GM12878 (cell line): ENCODE measurements around the gene KRIT1. TPM values are rescaled to one million over a fixed set of nuclear protein-coding genes. Genes with fewer than 3 reads are reported as not detected.

Experiments used
- ATAC-seq: fragments of 200-7000 bp; cut with Tn5 transposase; 3 replicates; pipeline ENCODE4 v1.9.1; 2020; ENCODE audit warnings: mild to moderate bottlenecking, moderate library complexity
- BruUV-seq: library from RNA; stranded (reverse); fragments of 400-500 nt; replicated peaks from 2 replicates; lab custom pipeline; 2021; lab: Mats Ljungman, UMichigan
- CTCF ChIA-PET: fragments of 300-600 bp; sonication (Branson Sonifier 250); formaldehyde crosslinking; extraction: SDS; loops from one replicate; lab custom pipeline; 2021; ENCODE audit warnings: inconsistent platforms; lab: Yijun Ruan, JAX
- POLR2A ChIA-PET: fragments of 350-600 bp; formaldehyde crosslinking; extraction: SDS; loops from one replicate; lab custom pipeline; 2021; ENCODE audit warnings: inconsistent platforms; lab: Charles Lee
- RAD21 ChIA-PET: fragments of 300-600 bp; sonication (Branson Sonifier 250); formaldehyde crosslinking; loops from one replicate; lab custom pipeline; 2023; ENCODE audit warnings: antibody characterized with exemption; ENCODE audit not compliant: unreplicated experiment; lab: Charles Lee
- SMC1A ChIA-PET: fragments of 300-600 bp; sonication (Branson Sonifier 250); formaldehyde crosslinking; loops from one replicate; lab custom pipeline; 2023; ENCODE audit not compliant: unreplicated experiment, uncharacterized antibody; lab: Charles Lee
- DNase-seq: peaks from one replicate; pipeline ENCODE4 v3.0.0-alpha.2; 2011; ENCODE audit warnings: low read depth, low spot score
- FAIRE-seq: peaks from 3 replicates; lab custom pipeline; 2011; peaks lifted over from hg19 to GRCh38; lab: Jason Lieb, UNC
- H2AFZ ChIP-seq: 2 replicates; pipeline ENCODE4 v1.6.0; 2011; ENCODE audit warnings: low read depth, low read length, control low read depth; ENCODE audit not compliant: control insufficient read depth
- H3K27ac ChIP-seq: 2 replicates; pipeline ENCODE4 v1.5.1; 2011; ENCODE audit warnings: control low read depth; ENCODE audit not compliant: control insufficient read depth, insufficient read depth
- H3K27me3 ChIP-seq, 2 experiments: replicated peaks in 1 of 2; 2 replicates each; pipeline versions ENCODE4 v1.6.0 to v1.6.1; 2011; ENCODE audit warnings: low read length in 1 of 2; ENCODE audit not compliant: control insufficient read depth in 2 of 2, insufficient read depth in 2 of 2
- H3K36me3 ChIP-seq, 2 experiments: 2 replicates each; pipeline ENCODE4 v1.5.1; 2011; ENCODE audit warnings: low read length in 1 of 2; ENCODE audit not compliant: control insufficient read depth in 2 of 2, insufficient read depth in 2 of 2
- H3K4me1 ChIP-seq: 2 replicates; pipeline ENCODE4 v1.6.1; 2011; ENCODE audit warnings: mild to moderate bottlenecking, low read length, moderate library complexity, mixed read lengths; ENCODE audit not compliant: control insufficient read depth, insufficient read depth
- H3K4me2 ChIP-seq: 2 replicates; pipeline ENCODE4 v1.6.0; 2011; ENCODE audit warnings: control low read depth; ENCODE audit not compliant: control insufficient read depth, insufficient read depth
- H3K4me3 ChIP-seq: fragments of 200-600 bp; sonication (generic); 2 replicates; pipeline ENCODE4 v1.5.1; 2016
- H3K79me2 ChIP-seq: 2 replicates; pipeline ENCODE4 v1.6.0; 2011; ENCODE audit warnings: low read length; ENCODE audit not compliant: control insufficient read depth, insufficient read depth
- H3K9ac ChIP-seq: 2 replicates; pipeline ENCODE4 v1.8.0; 2011; ENCODE audit warnings: low read length, control low read depth, mixed read lengths; ENCODE audit not compliant: control insufficient read depth, insufficient read depth
- H3K9me3 ChIP-seq: replicated peaks from 3 replicates; pipeline ENCODE4 v1.5.1; 2011; ENCODE audit warnings: mild to moderate bottlenecking, low read length; ENCODE audit not compliant: control insufficient read depth, insufficient read depth
- H4K20me1 ChIP-seq: 2 replicates; pipeline ENCODE4 v1.6.0; 2011; ENCODE audit not compliant: control insufficient read depth, insufficient read depth
- BACH1 ChIP-seq: fragments of 450-650 bp; IDR thresholded peaks from 2 replicates; pipeline ENCODE4 v1.6.1; 2017; ENCODE audit warnings: mild to moderate bottlenecking, borderline replicate concordance
- CHD1 ChIP-seq: IDR thresholded peaks from 2 replicates; pipeline ENCODE4 v1.6.1; 2012; ENCODE audit warnings: low read depth, low read length, improper control_type of control experiment
- DPF2 ChIP-seq: fragments of 450-650 bp; IDR thresholded peaks from 2 replicates; pipeline ENCODE4 v1.6.1; 2017; ENCODE audit warnings: mild to moderate bottlenecking
- EED ChIP-seq: sonication (generic); IDR thresholded peaks from 2 replicates; pipeline ENCODE4 v1.6.1; 2016; ENCODE audit warnings: antibody characterized with exemption, low read depth
- ESRRA ChIP-seq: IDR thresholded peaks from 2 replicates; pipeline ENCODE4 v1.6.1; 2012; ENCODE audit warnings: mild to moderate bottlenecking, low read length, improper control_type of control experiment
- GABPA ChIP-seq: IDR thresholded peaks from 2 replicates; pipeline ENCODE4 v1.6.1; 2014; ENCODE audit warnings: antibody characterized with exemption, low read depth, mild to moderate bottlenecking, inconsistent platforms
- JUNB ChIP-seq: IDR thresholded peaks from 2 replicates; pipeline ENCODE4 v1.6.1; 2016; ENCODE audit warnings: antibody characterized with exemption, mild to moderate bottlenecking
- KAT2A ChIP-seq: conservative IDR thresholded peaks from 2 replicates; pipeline ENCODE4 v1.6.1; 2011; ENCODE audit warnings: low read depth, low read length; ENCODE audit not compliant: control insufficient read depth
- MEF2A ChIP-seq: IDR thresholded peaks from 2 replicates; pipeline ENCODE4 v1.6.1; 2011; ENCODE audit warnings: low read depth, mild to moderate bottlenecking, low read length, moderate library complexity; ENCODE audit not compliant: insufficient read depth
- MTA2 ChIP-seq: fragments of 450-650 bp; IDR thresholded peaks from 2 replicates; pipeline ENCODE4 v1.6.1; 2016; ENCODE audit warnings: low read depth, mild to moderate bottlenecking, moderate library complexity
- NBN ChIP-seq: fragments of 450-650 bp; IDR thresholded peaks from 2 replicates; pipeline ENCODE4 v1.6.1; 2016
- NFYA ChIP-seq: IDR thresholded peaks from 2 replicates; pipeline ENCODE4 v1.6.1; 2011; ENCODE audit warnings: low read depth, mild to moderate bottlenecking, low read length, improper control_type of control experiment, borderline replicate concordance
- NR2C2 ChIP-seq: IDR thresholded peaks from 2 replicates; pipeline ENCODE4 v1.6.1; 2011; ENCODE audit warnings: borderline replicate concordance, low read depth; ENCODE audit not compliant: control insufficient read depth, insufficient read length
- PAX8 ChIP-seq: fragments of 450-650 bp; IDR thresholded peaks from 2 replicates; pipeline ENCODE4 v1.6.1; 2017; ENCODE audit warnings: mild to moderate bottlenecking, moderate library complexity
- POLR2AphosphoS2 ChIP-seq: IDR thresholded peaks from 2 replicates; pipeline ENCODE4 v1.6.1; 2011; ENCODE audit warnings: low read depth, mild to moderate bottlenecking, low read length, improper control_type of control experiment, moderate library complexity
- RCOR1 ChIP-seq: conservative IDR thresholded peaks from 2 replicates; pipeline ENCODE4 v1.6.1; 2012; ENCODE audit warnings: low read depth, low read length, improper control_type of control experiment
- RFX5 ChIP-seq: IDR thresholded peaks from 2 replicates; pipeline ENCODE4 v1.6.1; 2011; ENCODE audit warnings: low read depth, low read length, improper control_type of control experiment
- RUNX3 ChIP-seq: IDR thresholded peaks from 2 replicates; pipeline ENCODE4 v1.6.1; 2012; ENCODE audit warnings: low read length, inconsistent platforms
- SPI1 ChIP-seq: IDR thresholded peaks from 2 replicates; pipeline ENCODE4 v1.6.1; 2011; ENCODE audit warnings: low read depth, mild to moderate bottlenecking, low read length, moderate library complexity, borderline replicate concordance; ENCODE audit not compliant: insufficient read depth
- SREBF2 ChIP-seq: IDR thresholded peaks from 2 replicates; pipeline ENCODE4 v1.6.1; 2012; ENCODE audit warnings: mild to moderate bottlenecking, low read length
- SUPT20H ChIP-seq: IDR thresholded peaks from 2 replicates; pipeline ENCODE4 v1.6.1; 2011; ENCODE audit warnings: low read depth, mild to moderate bottlenecking, low read length, moderate library complexity, borderline replicate concordance; ENCODE audit not compliant: control insufficient read depth
- SUZ12 ChIP-seq: fragments of 200-600 bp; sonication (generic); IDR thresholded peaks from one replicate; pipeline ENCODE4 v1.6.1; 2018; ENCODE audit warnings: antibody characterized with exemption, mild to moderate bottlenecking; ENCODE audit not compliant: unreplicated experiment
- WGBS: methylation state at CpG from one replicate; pipeline ENCODE4 v1.1.6; 2016; ENCODE audit warnings: low lambda C conversion rate; ENCODE audit not compliant: insufficient replicate concordance, insufficient coverage; ENCODE audit errors: missing lambda C conversion rate; 5-methylcytosine and 5-hydroxymethylcytosine counted together
- in situ Hi-C: fragments of 300-500 bp; cut with MboI; formaldehyde crosslinking; loops from 9 replicates; pipeline ENCODE4 v1.14.3; 2018; ENCODE audit warnings: mixed read lengths
- intact Hi-C: fragments of 100-400 bp; cut with micrococcal nuclease; formaldehyde crosslinking; loops from one replicate; pipeline ENCODE4 v1.14.2; 2022; ENCODE audit not compliant: unreplicated experiment
- polyA plus RNA-seq, 11 experiments: library from polyadenylated mRNA; depleted of rRNA in 4 of 11; unstranded in 6 of 11; stranded (reverse) in 5 of 11; fragments of >200 nt; fragmentation: Nextera tagmentation in 4 of 11; fragmentation: Illumina TruSeq in 1 of 11; extraction: Ambion mirVana in 4 of 11; extraction: Trizol in 1 of 11; gene quantifications; 1 replicate in 1 of 11; 2 replicates in 10 of 11; pipeline versions ENCODE4 v1.2.1 to v1.2.3, GENCODE V29; 2011 to 2016; ENCODE audit warnings: inconsistent platforms in 2 of 11, missing spikeins in 2 of 11, low read depth in 1 of 11
- total RNA-seq, 4 experiments: library from RNA; depleted of rRNA in 3 of 4; stranded (reverse); fragments of >200 nt in 3 of 4; fragmentation: Illumina TruSeq in 1 of 4; extraction: Trizol in 1 of 4; gene quantifications; 2 replicates each; pipeline versions ENCODE4 v1.2.1 to v1.2.3, GENCODE V29; 2013 to 2021
- TF ChIP-seq, protein P1 (sequence below): IDR thresholded peaks from 2 replicates; pipeline ENCODE4 v1.6.1; 2011; ENCODE audit warnings: low read depth, mild to moderate bottlenecking, low read length, moderate library complexity, borderline replicate concordance; ENCODE audit errors: extremely low read depth
- TF ChIP-seq, protein P2 (sequence below): fragments of 150-350 bp; IDR thresholded peaks from 2 replicates; pipeline ENCODE4 v1.6.1; 2014; ENCODE audit warnings: mild to moderate bottlenecking, low read depth, low read length

KRIT1 gene
- total and polyA plus RNA-seq, 10 of the 15 experiments (the other 5 are each of a cell fraction or from before 2014, with no cell fraction given): 12.0 to 60.1 (median 27.0) TPM

DNA sequence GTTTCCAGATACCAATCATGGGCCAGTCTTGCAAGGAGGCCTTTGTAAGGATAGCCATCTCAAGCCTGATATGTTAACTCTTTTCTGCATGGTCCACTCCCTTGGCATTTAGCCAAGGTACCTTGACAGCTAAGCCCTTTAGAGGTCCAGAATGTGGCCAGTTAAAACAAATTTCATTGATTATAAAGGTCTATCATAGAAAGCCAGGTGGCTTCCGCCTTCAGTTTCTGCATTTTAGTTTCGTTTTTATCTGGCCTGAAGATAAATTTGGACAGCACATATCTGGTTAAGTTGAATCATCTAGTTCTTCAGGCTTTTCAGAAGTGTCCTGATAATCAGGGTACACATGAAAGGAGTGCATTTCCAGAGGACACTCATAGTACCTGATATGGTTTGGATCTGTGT, 30.7 kb upstream of the KRIT1 start:
- ChIA-PET SMC1A (interaction anchor here (2.1 kb wide), 1 partner anchor 16 kb away, joined by 5 read pairs; no protein-coding TSS in a partner anchor), POLR2A (no interaction called here), RAD21 (no interaction called here)
- in situ Hi-C loops (no loop called here), intact Hi-C loops (no loop called here)
- Histone ChIP-seq H3K79me2 (peaks cover 37% of the 10 kb centered on the region), H2AFZ (peak overlapping the region; percentile 29), H3K4me1 (peaks cover 10% of the 10 kb centered on the region; the same call in 1 of the 2 replicates), H3K9me3 (peaks cover 12% of the 10 kb centered on the region), H3K9ac (no peak overlapping the region), H3K36me3 (peaks cover 0 to 2% of the 10 kb centered on the region in 2 experiments; a peak in 1 of 4 replicates), H3K27me3 (no peaks in the 10 kb centered on the region)
- no TSS peak for BruUV-seq
- peak; percentile 93 for ATAC-seq
- 0% methylated on average over 2 of the region's 2 CpGs for WGBS
- no peak for TF ChIP-seq ESRRA
- 0 out of 2 replicates have a peak, but pooled peaks have one; percentile 15 for TF ChIP-seq NBN
- TF ChIP-seq BACH1: no peak
- TF ChIP-seq RUNX3: peak; percentile 40; the same call in 1 of the 2 replicates
- no peak for TF ChIP-seq DPF2
- peak; percentile 57 for TF ChIP-seq SPI1
- TF ChIP-seq NR2C2: no peak
- TF ChIP-seq NFYA: no peak
- 0 out of 2 replicates have a peak, but pooled peaks have one; percentile 14 for TF ChIP-seq GABPA
- TF ChIP-seq, protein P1, sequence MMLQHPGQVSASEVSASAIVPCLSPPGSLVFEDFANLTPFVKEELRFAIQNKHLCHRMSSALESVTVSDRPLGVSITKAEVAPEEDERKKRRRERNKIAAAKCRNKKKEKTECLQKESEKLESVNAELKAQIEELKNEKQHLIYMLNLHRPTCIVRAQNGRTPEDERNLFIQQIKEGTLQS: no peak
- no peak for TF ChIP-seq PAX8
- TF ChIP-seq, protein P2, sequence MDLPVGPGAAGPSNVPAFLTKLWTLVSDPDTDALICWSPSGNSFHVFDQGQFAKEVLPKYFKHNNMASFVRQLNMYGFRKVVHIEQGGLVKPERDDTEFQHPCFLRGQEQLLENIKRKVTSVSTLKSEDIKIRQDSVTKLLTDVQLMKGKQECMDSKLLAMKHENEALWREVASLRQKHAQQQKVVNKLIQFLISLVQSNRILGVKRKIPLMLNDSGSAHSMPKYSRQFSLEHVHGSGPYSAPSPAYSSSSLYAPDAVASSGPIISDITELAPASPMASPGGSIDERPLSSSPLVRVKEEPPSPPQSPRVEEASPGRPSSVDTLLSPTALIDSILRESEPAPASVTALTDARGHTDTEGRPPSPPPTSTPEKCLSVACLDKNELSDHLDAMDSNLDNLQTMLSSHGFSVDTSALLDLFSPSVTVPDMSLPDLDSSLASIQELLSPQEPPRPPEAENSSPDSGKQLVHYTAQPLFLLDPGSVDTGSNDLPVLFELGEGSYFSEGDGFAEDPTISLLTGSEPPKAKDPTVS: no peak
- no peak for TF ChIP-seq POLR2AphosphoS2
- TF ChIP-seq JUNB: peak; percentile 34; the same call in 1 of the 2 replicates
- TF ChIP-seq MTA2: no peak
- no peak for TF ChIP-seq EED
- TF ChIP-seq SUZ12: no peak
- TF ChIP-seq RCOR1: no peak
- no peak for TF ChIP-seq CHD1
- no peak for TF ChIP-seq RFX5
- no peak for TF ChIP-seq SUPT20H
- no peak for TF ChIP-seq KAT2A
- peak; percentile 66; the same call in 1 of the 2 replicates for TF ChIP-seq MEF2A
- no peak for TF ChIP-seq SREBF2
- TF ChIP-seq, all 136 proteins: peak for 6
- FAIRE-seq: no peak
- Histone ChIP-seq H3K4me2 (peak overlapping the region; percentile 36), H4K20me1 (no peaks in the 10 kb centered on the region), H3K4me3 (peak overlapping the region; percentile 42), H3K27ac (peak overlapping the region; percentile 78)
- CTCF ChIA-PET: no interaction called here
- peak; percentile 51 for DNase-seq
